Measurements from ENCODE around the gene LIAS. TPM values are rescaled to one million over a fixed set of nuclear protein-coding genes. Genes with fewer than 3 reads are reported as not detected.
A peak's percentile ranks its signal among the peaks of the same experiment; 100 is the strongest.

The LIAS gene
- total and polyA plus RNA-seq, 2 of the 13 experiments (the other 11 are each of a cell fraction or from before 2014, with no cell fraction given) = 16.0 to 16.6 TPM

DNA sequence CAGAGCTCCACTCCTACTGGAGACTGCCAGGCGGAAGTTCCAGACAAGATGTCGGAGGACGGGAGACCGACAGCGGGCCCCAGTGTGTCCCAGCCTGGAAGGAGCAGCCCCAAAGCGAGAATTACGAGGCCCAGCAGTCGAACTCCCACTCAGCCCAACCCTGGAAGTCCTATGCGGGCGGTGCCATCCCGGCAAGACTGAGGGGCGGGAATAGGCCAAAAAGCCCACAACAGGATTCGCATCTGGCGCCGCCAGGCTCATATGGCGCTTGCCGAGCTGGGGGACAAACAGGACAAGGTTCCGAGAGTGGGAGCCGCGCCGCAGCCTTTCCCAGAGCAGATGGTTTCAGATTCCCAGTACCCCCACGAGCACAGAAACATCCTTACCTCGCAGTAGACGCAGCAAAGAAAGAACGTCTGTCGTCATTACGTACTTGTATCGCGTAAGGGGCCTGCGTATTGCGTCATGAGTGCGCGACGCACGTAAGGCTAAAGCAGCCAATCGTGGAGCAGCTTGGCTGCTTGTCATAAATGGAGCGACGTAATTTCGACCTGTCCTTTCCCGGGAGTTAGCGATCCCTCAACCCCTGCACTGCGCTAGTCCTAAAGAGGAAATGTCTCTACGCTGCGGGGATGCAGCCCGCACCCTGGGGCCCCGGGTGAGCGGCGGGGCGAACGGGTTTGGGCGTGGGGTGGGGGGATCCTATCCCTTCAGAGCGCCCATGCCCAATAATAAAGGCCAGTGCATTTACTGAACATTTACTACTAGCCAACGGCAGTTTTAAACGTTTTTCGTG is at the start of gene LIAS, which contains the start of gene RPL9 (continued):
- TF ChIP-seq SATB2 (CRISPR knock-in tag; IDR thresholded peaks at IDR 0.05) (peak; percentile 93), TEAD3 (CRISPR knock-in tag; optimal IDR thresholded peaks at IDR 0.05; ENCODE audit: borderline replicate concordance) (peak; percentile 67), DR1 (CRISPR knock-in tag; IDR thresholded peaks at IDR 0.05) (peak; percentile 99), KDM6A (CRISPR knock-in tag; IDR thresholded peaks at IDR 0.05; ENCODE audit: low read depth) (no peak), SMARCE1 (IDR thresholded peaks at IDR 0.05; ENCODE audit: borderline replicate concordance) (no peak), REL (CRISPR knock-in tag; conservative IDR thresholded peaks at IDR 0.05) (no peak), BCL6 (CRISPR knock-in tag; IDR thresholded peaks at IDR 0.05) (no peak), ZNF24 (IDR thresholded peaks at IDR 0.05) (no peak), MED8 (CRISPR knock-in tag; IDR thresholded peaks at IDR 0.05; ENCODE audit: insufficient replicate concordance) (peak; percentile 56), ZFP82 (CRISPR knock-in tag; IDR thresholded peaks at IDR 0.05; ENCODE audit: borderline replicate concordance) (0 out of 2 replicates have a peak, but pooled peaks have one; percentile 80), ZNF891 (CRISPR knock-in tag; IDR thresholded peaks at IDR 0.05) (peak; percentile 73; the same call in 1 of the 2 replicates), PLSCR1 (CRISPR knock-in tag; IDR thresholded peaks at IDR 0.05; ENCODE audit: borderline replicate concordance) (no peak), GLI4 (CRISPR knock-in tag; IDR thresholded peaks at IDR 0.05; ENCODE audit: borderline replicate concordance) (no peak), ZZZ3 (CRISPR knock-in tag; IDR thresholded peaks at IDR 0.05; ENCODE audit: borderline replicate concordance) (peak; percentile 99), HOXA9 (CRISPR knock-in tag; IDR thresholded peaks at IDR 0.05; ENCODE audit: borderline replicate concordance) (0 out of 2 replicates have a peak, but pooled peaks have one; percentile 52), RFX1 (IDR thresholded peaks at IDR 0.05) (no peak), TFDP2 (CRISPR knock-in tag; IDR thresholded peaks at IDR 0.05) (peak; percentile 81), DRAP1 (CRISPR knock-in tag; IDR thresholded peaks at IDR 0.05) (peak; percentile 99), MYC (CRISPR knock-in tag; IDR thresholded peaks at IDR 0.05; ENCODE audit: borderline replicate concordance) (peak; percentile 98), KAT8 (CRISPR knock-in tag; IDR thresholded peaks at IDR 0.05) (peak; percentile 95), ZNF782 (CRISPR knock-in tag; IDR thresholded peaks at IDR 0.05; ENCODE audit: borderline replicate concordance) (peak; percentile 86), E2F1 (CRISPR knock-in tag; IDR thresholded peaks at IDR 0.05) (0 out of 2 replicates have a peak, but pooled peaks have one; percentile 49)
- TF ChIP-seq, protein P1, sequence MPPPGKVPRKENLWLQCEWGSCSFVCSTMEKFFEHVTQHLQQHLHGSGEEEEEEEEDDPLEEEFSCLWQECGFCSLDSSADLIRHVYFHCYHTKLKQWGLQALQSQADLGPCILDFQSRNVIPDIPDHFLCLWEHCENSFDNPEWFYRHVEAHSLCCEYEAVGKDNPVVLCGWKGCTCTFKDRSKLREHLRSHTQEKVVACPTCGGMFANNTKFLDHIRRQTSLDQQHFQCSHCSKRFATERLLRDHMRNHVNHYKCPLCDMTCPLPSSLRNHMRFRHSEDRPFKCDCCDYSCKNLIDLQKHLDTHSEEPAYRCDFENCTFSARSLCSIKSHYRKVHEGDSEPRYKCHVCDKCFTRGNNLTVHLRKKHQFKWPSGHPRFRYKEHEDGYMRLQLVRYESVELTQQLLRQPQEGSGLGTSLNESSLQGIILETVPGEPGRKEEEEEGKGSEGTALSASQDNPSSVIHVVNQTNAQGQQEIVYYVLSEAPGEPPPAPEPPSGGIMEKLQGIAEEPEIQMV (CRISPR knock-in tag; IDR thresholded peaks at IDR 0.05; ENCODE audit: low read depth) = 0 out of 2 replicates have a peak, but pooled peaks have one; percentile 36
- TF ChIP-seq, protein P2, sequence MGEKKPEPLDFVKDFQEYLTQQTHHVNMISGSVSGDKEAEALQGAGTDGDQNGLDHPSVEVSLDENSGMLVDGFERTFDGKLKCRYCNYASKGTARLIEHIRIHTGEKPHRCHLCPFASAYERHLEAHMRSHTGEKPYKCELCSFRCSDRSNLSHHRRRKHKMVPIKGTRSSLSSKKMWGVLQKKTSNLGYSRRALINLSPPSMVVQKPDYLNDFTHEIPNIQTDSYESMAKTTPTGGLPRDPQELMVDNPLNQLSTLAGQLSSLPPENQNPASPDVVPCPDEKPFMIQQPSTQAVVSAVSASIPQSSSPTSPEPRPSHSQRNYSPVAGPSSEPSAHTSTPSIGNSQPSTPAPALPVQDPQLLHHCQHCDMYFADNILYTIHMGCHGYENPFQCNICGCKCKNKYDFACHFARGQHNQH (CRISPR knock-in tag; IDR thresholded peaks at IDR 0.05) = peak; percentile 49; the same call in 1 of the 2 replicates

Data from HepG2 (cell line).